GM18868 (cell line): ENCODE results near the gene KCNS3.

Experiments used
- ATAC-seq: cut with Tn5 transposase; IDR thresholded peaks from one replicate; pipeline ENCODE4 v1.9.1; 2021; ENCODE audit warnings: mild to moderate bottlenecking, moderate library complexity; ENCODE audit not compliant: unreplicated experiment

Gene KCNS3, protein sequence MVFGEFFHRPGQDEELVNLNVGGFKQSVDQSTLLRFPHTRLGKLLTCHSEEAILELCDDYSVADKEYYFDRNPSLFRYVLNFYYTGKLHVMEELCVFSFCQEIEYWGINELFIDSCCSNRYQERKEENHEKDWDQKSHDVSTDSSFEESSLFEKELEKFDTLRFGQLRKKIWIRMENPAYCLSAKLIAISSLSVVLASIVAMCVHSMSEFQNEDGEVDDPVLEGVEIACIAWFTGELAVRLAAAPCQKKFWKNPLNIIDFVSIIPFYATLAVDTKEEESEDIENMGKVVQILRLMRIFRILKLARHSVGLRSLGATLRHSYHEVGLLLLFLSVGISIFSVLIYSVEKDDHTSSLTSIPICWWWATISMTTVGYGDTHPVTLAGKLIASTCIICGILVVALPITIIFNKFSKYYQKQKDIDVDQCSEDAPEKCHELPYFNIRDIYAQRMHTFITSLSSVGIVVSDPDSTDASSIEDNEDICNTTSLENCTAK

DNA sequence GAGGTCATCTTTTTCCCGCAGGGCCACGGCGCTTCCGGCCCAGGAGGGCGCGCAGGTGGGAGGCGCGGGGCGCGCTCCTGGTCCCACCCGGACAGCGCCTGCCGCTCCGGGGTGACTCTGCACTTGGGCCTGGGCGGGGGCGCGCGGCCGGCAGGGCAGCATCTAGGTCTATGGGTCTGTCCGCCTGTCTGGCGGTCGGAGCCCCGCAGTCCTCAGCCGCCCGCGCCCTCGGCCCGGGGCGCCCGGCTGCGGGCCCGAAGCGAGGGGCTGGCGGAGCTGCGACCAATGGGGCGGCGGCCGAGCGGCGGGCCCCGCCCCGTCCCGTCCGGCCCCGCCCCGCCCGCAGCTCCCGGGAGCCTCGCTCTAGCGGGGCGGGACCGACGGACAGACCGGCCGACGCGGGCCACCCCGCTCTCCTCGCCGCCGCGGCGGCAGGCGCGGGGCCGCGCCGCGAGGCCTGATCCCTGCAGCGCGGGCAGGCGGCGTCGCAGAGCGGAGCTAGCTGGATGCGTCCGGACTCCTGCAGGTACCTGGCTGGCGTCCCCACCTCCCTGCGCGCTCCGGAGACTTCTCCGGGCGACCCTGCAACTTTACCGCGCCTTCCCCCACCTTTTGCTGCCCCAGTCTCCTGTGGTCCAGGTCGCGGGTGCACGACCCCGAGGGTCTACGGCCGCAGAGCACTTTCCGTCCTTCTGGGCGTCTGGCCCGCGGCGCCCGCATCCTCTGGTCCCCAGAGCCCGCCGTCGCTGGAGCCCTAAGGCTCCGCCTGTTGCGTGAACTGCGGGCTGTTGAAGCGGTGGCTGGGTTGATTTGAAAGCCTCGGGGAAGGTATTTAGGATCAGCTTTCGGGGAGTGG, at the start of gene KCNS3:
Gene KCNS3, plus strand, starts transcription at position 387 of the 856 bp plus-strand sequence. CDS start 52,342 bp downstream, outside the sequence.
- ATAC-seq: peak; percentile 84

GRCh38 chr2:17830053-17831034, 48.1 kb upstream of the KCNS3 start:
- ATAC-seq: peak; percentile 89

- no peak for ATAC-seq
Measured at GRCh38 chr2:17835516-17835915, 43.0 kb upstream of the KCNS3 start.

- no peak for ATAC-seq
Measured at GRCh38 chr2:17839959-17840358, 38.5 kb upstream of the KCNS3 start.

- ATAC-seq: no peak
Measured at GRCh38 chr2:17843457-17843856, 35.0 kb upstream of the KCNS3 start.

- no peak for ATAC-seq
Measured at GRCh38 chr2:17845806-17846205, 32.7 kb upstream of the KCNS3 start.

- no peak for ATAC-seq
Measured at GRCh38 chr2:17846676-17847075, 31.8 kb upstream of the KCNS3 start.

DNA sequence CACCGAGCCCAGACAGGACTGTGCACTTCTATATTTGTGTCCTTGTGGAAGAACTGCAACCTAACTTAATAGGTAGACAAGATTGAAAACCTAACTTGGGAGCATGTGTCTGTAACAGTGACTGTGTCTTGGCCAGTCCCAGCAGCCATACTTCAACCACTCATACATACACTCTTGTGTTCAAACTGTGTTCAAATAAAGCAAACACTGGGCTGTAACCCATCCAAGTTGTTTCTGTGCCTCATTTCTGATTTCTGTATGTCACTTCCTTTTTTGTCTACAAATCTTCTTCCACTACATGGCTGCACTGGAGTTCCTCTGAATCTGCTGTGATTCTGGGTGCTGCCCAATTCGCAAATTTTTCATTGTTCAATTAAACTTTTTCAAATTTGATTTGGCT, 31.2 kb upstream of the KCNS3 start:
- no peak for ATAC-seq

DNA sequence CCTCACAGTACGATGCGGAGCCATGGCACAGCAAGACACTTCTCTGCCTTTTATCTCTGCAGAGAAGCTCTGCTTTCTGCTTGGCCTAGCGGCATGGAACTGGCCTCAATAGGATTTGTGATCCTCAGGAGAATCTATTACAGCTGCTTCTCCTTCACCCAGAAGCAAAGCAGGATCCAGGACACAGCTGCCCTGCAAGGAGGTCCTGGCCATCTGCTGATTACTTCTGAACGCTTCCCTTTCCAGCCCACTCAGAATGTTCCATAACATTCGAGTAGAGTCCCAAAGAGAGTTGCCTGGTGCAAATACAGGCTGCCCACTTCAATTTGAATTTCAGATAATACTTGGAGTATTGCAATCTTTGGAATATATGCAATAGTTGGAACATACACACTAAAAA, 29.2 kb upstream of the KCNS3 start:
- no peak for ATAC-seq

GRCh38 chr2:17850151-17850550, 28.3 kb upstream of the KCNS3 start:
- ATAC-seq: no peak

GRCh38 chr2:17851731-17852585, 26.5 kb upstream of the KCNS3 start:
- ATAC-seq: peak; percentile 92

DNA sequence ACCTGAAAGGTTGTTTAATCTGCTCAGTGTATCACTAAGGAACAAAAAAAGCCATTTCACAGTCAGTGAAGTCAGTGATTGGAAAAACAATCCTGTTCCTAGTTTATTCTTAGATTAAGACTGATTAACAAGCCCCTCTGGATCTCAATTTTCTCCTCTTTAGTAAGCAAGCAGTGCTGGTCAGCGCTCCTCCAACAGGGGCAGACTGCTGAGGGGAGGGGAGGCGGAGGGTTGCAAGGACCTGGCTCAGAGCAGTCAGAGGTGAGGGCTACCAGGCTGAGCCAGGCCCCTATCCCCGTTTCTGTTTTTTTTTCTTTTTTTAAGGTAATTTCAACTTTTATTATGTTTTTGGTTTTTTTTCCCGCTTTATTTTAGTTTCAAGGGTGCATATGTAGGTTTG, 24.7 kb upstream of the KCNS3 start:
- no peak for ATAC-seq

GRCh38 chr2:17857021-17857420, 21.4 kb upstream of the KCNS3 start:
- no peak for ATAC-seq

DNA sequence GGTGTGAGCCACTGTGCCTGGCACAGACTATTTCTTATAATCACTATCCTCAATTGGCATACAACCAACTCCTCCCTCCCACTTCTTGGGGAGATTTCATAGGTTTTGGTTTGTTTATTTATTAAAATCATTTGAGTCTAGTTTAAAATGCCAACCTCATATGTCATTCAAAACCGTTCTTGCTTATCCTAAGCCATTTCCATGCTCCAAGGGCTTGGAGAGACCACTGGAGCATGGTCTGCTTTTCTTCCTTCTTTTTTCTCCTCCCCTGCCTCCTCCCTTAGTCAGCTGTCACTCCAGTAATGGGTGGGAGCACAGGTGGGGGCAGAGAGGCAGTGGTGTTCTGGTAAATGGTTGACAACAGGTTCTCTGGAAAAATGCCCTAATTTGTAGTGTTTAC, 20.4 kb upstream of the KCNS3 start:
- no peak for ATAC-seq

DNA sequence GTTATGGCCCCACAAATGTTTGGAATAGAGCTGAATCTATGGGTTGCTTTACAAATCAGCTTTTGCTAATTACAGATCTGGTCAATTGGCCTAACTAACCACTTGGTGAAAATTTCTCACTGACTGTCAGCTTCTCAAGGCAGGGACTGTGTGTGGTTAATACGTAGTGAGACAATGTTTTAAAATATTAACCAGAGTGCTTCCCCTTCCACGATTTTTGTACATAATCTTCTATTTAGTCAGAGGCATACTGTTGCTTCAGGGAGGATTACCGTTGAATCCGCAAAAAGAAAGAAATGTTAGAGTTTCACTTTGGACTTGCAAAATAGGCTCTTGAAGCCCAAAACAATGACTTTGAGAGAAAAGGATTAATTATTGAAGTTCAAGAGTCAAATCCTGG, 14.9 kb upstream of the KCNS3 start:
- ATAC-seq: no peak

GRCh38 chr2:17864676-17865075, 13.8 kb upstream of the KCNS3 start:
- ATAC-seq: no peak

DNA sequence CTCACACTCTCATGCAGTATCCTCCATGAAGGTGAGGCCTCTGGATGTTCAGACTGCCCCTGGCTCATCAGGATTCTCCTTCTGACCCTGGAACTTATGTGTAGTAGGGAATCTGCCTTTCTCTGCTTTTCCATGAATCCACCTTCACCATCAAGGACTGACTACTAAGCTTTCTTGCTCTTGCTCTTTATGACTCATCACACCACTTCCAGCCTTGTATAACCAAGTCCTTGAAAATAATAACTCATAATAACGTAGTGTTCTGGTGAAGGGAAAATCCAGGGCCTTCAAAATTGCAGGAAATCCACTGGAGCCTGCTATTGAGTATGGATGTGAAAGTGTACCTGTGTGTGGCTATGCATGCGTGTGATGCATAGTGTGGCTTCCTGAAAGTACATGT, 11.3 kb upstream of the KCNS3 start:
- no peak for ATAC-seq

DNA sequence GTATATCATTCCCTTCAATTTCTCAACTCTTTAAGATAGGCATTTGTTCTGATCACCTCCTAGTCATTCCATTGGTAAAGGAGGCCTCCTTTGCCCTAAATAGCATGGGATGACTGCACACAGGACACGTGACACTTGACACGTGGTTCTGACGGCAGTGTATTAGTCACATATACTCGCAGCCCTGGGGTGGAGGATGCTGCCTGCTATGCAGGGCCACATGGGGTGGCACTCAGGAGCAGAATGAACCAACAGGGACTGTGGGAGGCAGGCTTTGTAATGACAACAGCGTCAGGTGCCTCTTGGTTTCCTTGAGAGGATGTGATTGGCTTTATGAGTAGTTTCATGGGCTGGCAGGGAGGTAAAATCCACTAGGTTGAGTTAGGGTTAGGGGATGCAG, 9.3 kb upstream of the KCNS3 start:
- no peak for ATAC-seq

DNA sequence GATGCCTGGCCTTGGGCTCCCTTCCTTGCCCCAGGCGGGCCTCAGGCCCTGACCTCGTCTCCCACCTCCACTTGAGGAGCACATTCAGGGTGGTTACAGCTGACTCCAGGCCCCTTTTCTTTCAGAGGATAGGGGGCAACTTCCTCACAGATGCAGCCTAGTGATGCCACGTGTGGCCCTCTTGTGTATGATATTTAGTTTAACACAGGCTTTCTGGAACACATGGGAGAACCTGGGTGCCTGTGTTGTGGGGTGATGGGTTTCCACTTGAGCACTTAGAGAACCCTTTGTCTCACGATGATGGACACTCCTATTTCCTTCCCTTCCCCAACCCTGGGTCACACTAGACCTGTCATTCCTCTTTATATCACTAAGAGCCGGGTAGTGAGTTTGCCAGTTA, 6.8 kb upstream of the KCNS3 start:
- ATAC-seq: no peak

GRCh38 chr2:17873021-17873420, 5.4 kb upstream of the KCNS3 start:
- ATAC-seq: no peak
